CD14-positive monocyte (primary cell): ENCODE results near the gene RNF41. TPM values are rescaled to one million over a fixed set of nuclear protein-coding genes. Genes with fewer than 3 reads are reported as not detected.
A peak's percentile ranks its signal among the peaks of the same experiment; 100 is the strongest.

Source experiments
- DNase-seq, 3 donors: peaks; one replicate each; pipeline ENCODE4 v3.0.0-alpha.2; 2011 to 2022
- H2AFZ ChIP-seq: 2 replicates; pipeline ENCODE4 v1.6.0; 2012; ENCODE audit warnings: mild to moderate bottlenecking, low read depth, low read length, inconsistent platforms; ENCODE audit not compliant: insufficient read depth, poor library complexity, severe bottlenecking
- H3K27ac ChIP-seq, 2 donors: 1 replicate in 1 of 2; 2 replicates in 1 of 2; pipeline ENCODE4 v1.5.1; 2012 to 2013; ENCODE audit warnings: low read length in 2 of 2, control low read depth in 1 of 2, inconsistent platforms in 1 of 2, low read depth in 1 of 2, mild to moderate bottlenecking in 1 of 2
- H3K27me3 ChIP-seq, 2 donors: one replicate each; pipeline versions ENCODE4 v1.6.0 to v1.6.1; 2011 to 2013; ENCODE audit warnings: low read length in 2 of 2; ENCODE audit not compliant: control insufficient read depth in 2 of 2, insufficient read depth in 2 of 2
- H3K36me3 ChIP-seq, 2 donors: replicated peaks in 1 of 2; 1 replicate in 1 of 2; 2 replicates in 1 of 2; pipeline versions ENCODE4 v1.5.1 to v1.6.1; 2012 to 2013; ENCODE audit warnings: low read length in 2 of 2, control low read depth in 1 of 2, inconsistent platforms in 1 of 2, mild to moderate bottlenecking in 1 of 2; ENCODE audit not compliant: insufficient read depth in 2 of 2, control insufficient read depth in 1 of 2
- H3K4me1 ChIP-seq, 2 donors: 1 replicate in 1 of 2; 2 replicates in 1 of 2; pipeline versions ENCODE4 v1.5.1 to v1.6.1; 2012 to 2013; ENCODE audit warnings: low read length in 2 of 2, control low read depth in 1 of 2, inconsistent platforms in 1 of 2, mild to moderate bottlenecking in 1 of 2, moderate library complexity in 1 of 2; ENCODE audit not compliant: insufficient read depth in 2 of 2, control insufficient read depth in 1 of 2
- H3K4me2 ChIP-seq: replicated peaks from 2 replicates; pipeline ENCODE3; 2012; ENCODE audit warnings: low read length, moderate library complexity, mild to moderate bottlenecking; ENCODE audit not compliant: poor library complexity, severe bottlenecking; ENCODE audit errors: extremely low read depth
- H3K4me3 ChIP-seq, 3 experiments: fragments of 200-600 bp in 1 of 3; sonication (generic) in 1 of 3; replicated peaks in 1 of 3; 1 replicate in 2 of 3; 2 replicates in 1 of 3; pipeline ENCODE4 v1.5.1; 2011 to 2013; ENCODE audit warnings: low read length in 3 of 3, mild to moderate bottlenecking in 3 of 3, control low read depth in 2 of 3, low read depth in 2 of 3, inconsistent platforms in 1 of 3, moderate library complexity in 1 of 3
- H3K79me2 ChIP-seq: 2 replicates; pipeline ENCODE4 v1.6.0; 2012; ENCODE audit warnings: mild to moderate bottlenecking, control low read depth, inconsistent platforms, low read length, moderate library complexity; ENCODE audit not compliant: insufficient read depth
- H3K9ac ChIP-seq: 2 replicates; pipeline ENCODE4 v1.6.0; 2017; ENCODE audit warnings: low read length, mild to moderate bottlenecking; ENCODE audit not compliant: insufficient read depth, poor library complexity, severe bottlenecking
- H3K9me3 ChIP-seq, 2 donors: replicated peaks in 1 of 2; 1 replicate in 1 of 2; 2 replicates in 1 of 2; pipeline versions ENCODE4 v1.5.1 to v1.6.1; 2012 to 2013; ENCODE audit warnings: low read length in 2 of 2, control low read depth in 1 of 2; ENCODE audit not compliant: control insufficient read depth in 1 of 2, insufficient read depth in 1 of 2
- H4K20me1 ChIP-seq: 2 replicates; pipeline ENCODE4 v1.6.0; 2012; ENCODE audit warnings: mild to moderate bottlenecking, low read length, control low read depth, moderate library complexity; ENCODE audit not compliant: insufficient read depth
- H3K27ac Mint-ChIP-seq, 7 donors: one replicate each; pipeline ENCODE4 v1.8.0; 2020; ENCODE audit warnings: mild to moderate bottlenecking in 7 of 7, mixed read lengths in 7 of 7, moderate library complexity in 6 of 7, inconsistent platforms in 2 of 7
- H3K27me3 Mint-ChIP-seq, 3 donors: one replicate each; pipeline ENCODE4 v1.8.0; 2021 to 2022; ENCODE audit warnings: low read depth in 3 of 3, mild to moderate bottlenecking in 3 of 3, mixed read lengths in 3 of 3, moderate library complexity in 3 of 3, inconsistent platforms in 1 of 3
- H3K36me3 Mint-ChIP-seq, 2 donors: one replicate each; pipeline ENCODE4 v1.8.0; 2020; ENCODE audit warnings: mixed read lengths in 2 of 2, inconsistent platforms in 1 of 2, mild to moderate bottlenecking in 1 of 2
- H3K4me1 Mint-ChIP-seq: one replicate; pipeline ENCODE4 v1.8.0; 2020; ENCODE audit warnings: mild to moderate bottlenecking, mixed read lengths
- H3K4me3 Mint-ChIP-seq, 2 donors: one replicate each; pipeline ENCODE4 v1.8.0; 2020; ENCODE audit warnings: mild to moderate bottlenecking in 2 of 2, mixed read lengths in 2 of 2, moderate library complexity in 1 of 2
- H3K9me3 Mint-ChIP-seq, 7 donors: one replicate each; pipeline ENCODE4 v1.8.0; 2020 to 2022; ENCODE audit warnings: mixed read lengths in 7 of 7, mild to moderate bottlenecking in 6 of 7, moderate library complexity in 6 of 7, inconsistent platforms in 2 of 7
- WGBS: methylation state at CpG from one replicate; pipeline ENCODE4 v1.1.5; 2013; ENCODE audit warnings: missing lambda C conversion rate; ENCODE audit not compliant: insufficient coverage; 5-methylcytosine and 5-hydroxymethylcytosine counted together
- intact Hi-C, 2 donors: fragments of 100-400 bp; cut with micrococcal nuclease; formaldehyde crosslinking; loops; one replicate each; pipeline versions ENCODE4 v1.15.0 to v1.15.1; 2023
- polyA plus RNA-seq, 3 donors: library from polyadenylated mRNA; depleted of rRNA in 1 of 3; unstranded in 2 of 3; stranded (reverse) in 1 of 3; fragments of 300-500 nt in 2 of 3; fragments of >200 nt in 1 of 3; fragmentation: Illumina TruSeq in 2 of 3; gene quantifications; 1 replicate in 2 of 3; 2 replicates in 1 of 3; pipeline ENCODE4 v1.2.3, GENCODE V29; 2012 to 2021
- TF ChIP-seq, protein P1 (sequence below): fragments of 200-600 bp; IDR thresholded peaks from one replicate; pipeline ENCODE4 v1.8.0; 2022; ENCODE audit warnings: antibody characterized with exemption, mild to moderate bottlenecking

RNF41 gene
- polyA plus RNA-seq, 3 donors, result 35.8 to 82.0 (median 45.7) TPM

DNA sequence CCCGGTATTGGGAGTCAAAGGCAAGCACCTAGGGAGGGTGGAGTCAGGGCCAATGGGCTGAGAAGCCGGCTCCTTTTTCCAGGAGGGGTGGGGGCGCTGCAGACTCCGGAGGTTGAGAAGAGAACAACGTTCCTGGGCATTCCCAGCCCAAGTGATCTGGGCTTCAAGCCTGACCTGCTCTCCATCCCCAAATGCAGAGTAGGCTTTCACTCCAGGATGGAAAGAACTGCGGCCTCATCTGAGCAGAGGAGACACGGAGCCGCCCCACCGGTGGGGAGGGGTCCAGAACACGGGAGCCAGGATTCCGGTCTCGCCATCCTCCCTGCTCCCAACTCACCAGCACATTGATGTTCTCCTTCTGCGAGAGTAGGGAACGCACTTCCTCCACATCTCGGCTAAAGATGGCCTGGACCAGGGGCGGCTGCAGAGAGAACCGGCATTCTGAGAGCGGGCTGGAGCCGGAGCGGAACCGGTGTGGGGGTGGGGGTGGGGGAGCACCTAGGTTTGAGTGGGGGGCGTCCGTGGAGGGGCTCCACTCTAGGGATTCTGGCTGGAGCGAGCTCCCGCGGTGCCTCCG lies 35.9 kb upstream of the RNF41 start:
- Mint-ChIP-seq H3K36me3 (peaks cover 34 to 38% of the 10 kb centered on the region in 2 donors), H3K27ac (peak overlapping the region in 6 of 7 donors; percentile 33 to 90 (median 68)), H3K4me1 (peaks cover 18% of the 10 kb centered on the region), H3K4me3 (peak overlapping the region; percentile 86 to 88), H3K9me3 (no peaks in the 10 kb centered on the region), H3K27me3 (peaks cover 0 to 2% (median 0%) of the 10 kb centered on the region in 3 donors)
- peaks cover 18% of the 10 kb centered on the region for H3K79me2 ChIP-seq
- DNase-seq, result peak in 1 of 3 donors; percentile 4
- peaks cover 17 to 18% of the 10 kb centered on the region in 2 donors for H3K4me1 ChIP-seq
- peak overlapping the region; percentile 51 to 94 (median 85) for H3K4me3 ChIP-seq
- intact Hi-C loops, result loop anchor here (5.0 to 10.0 kb wide), 2 partner anchors 50 to 63 kb away; no protein-coding TSS in a partner anchor
- no peaks in the 10 kb centered on the region for H3K27me3 ChIP-seq
- peak overlapping the region; percentile 100 for H2AFZ ChIP-seq
- peaks cover 32 to 43% of the 10 kb centered on the region in 2 donors for H3K36me3 ChIP-seq
- peak overlapping the region in 1 of 2 donors; percentile 65 for H3K27ac ChIP-seq
- TF ChIP-seq, protein P1, sequence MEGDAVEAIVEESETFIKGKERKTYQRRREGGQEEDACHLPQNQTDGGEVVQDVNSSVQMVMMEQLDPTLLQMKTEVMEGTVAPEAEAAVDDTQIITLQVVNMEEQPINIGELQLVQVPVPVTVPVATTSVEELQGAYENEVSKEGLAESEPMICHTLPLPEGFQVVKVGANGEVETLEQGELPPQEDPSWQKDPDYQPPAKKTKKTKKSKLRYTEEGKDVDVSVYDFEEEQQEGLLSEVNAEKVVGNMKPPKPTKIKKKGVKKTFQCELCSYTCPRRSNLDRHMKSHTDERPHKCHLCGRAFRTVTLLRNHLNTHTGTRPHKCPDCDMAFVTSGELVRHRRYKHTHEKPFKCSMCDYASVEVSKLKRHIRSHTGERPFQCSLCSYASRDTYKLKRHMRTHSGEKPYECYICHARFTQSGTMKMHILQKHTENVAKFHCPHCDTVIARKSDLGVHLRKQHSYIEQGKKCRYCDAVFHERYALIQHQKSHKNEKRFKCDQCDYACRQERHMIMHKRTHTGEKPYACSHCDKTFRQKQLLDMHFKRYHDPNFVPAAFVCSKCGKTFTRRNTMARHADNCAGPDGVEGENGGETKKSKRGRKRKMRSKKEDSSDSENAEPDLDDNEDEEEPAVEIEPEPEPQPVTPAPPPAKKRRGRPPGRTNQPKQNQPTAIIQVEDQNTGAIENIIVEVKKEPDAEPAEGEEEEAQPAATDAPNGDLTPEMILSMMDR, result no peak
- WGBS, result 0% methylated on average over 17 of the region's 27 CpGs
- H3K9me3 ChIP-seq, result no peaks in the 10 kb centered on the region
- peak overlapping the region; percentile 98 for H3K4me2 ChIP-seq
- peaks cover 14% of the 10 kb centered on the region for H4K20me1 ChIP-seq
- peak overlapping the region; percentile 84 for H3K9ac ChIP-seq

GRCh38 chr12:56257071-56257470 lies 35.3 kb upstream of the RNF41 start:
- Histone ChIP-seq H3K4me2 (peak overlapping the region; percentile 98), H2AFZ (no peak overlapping the region), H3K4me3 (peak overlapping the region in 1 of 3 experiments; percentile 94), H3K9me3 (no peaks in the 10 kb centered on the region), H3K4me1 (peaks cover 17 to 18% of the 10 kb centered on the region in 2 donors), H3K9ac (peak overlapping the region; percentile 84), H3K79me2 (peaks cover 18% of the 10 kb centered on the region), H3K36me3 (peaks cover 37 to 49% of the 10 kb centered on the region in 2 donors), H3K27me3 (no peaks in the 10 kb centered on the region), H3K27ac (no peak overlapping the region), H4K20me1 (peaks cover 14% of the 10 kb centered on the region)
- Mint-ChIP-seq H3K4me3 (peak overlapping the region; percentile 86 to 88), H3K27ac (no peak overlapping the region), H3K4me1 (peaks cover 18% of the 10 kb centered on the region), H3K36me3 (peaks cover 39 to 43% of the 10 kb centered on the region in 2 donors), H3K27me3 (peaks cover 0 to 2% (median 0%) of the 10 kb centered on the region in 3 donors), H3K9me3 (no peaks in the 10 kb centered on the region)
- intact Hi-C loops, result loop anchor here (5.0 to 10.0 kb wide), 2 partner anchors 50 to 62 kb away; no protein-coding TSS in a partner anchor
- WGBS, result no CpG with 5 or more reads among the region's 8 CpGs
- TF ChIP-seq, protein P1, result no peak
- DNase-seq, result no peak
